ENCODE measurements around the gene HMG20A. TPM values are rescaled to one million over a fixed set of nuclear protein-coding genes. Genes with fewer than 3 reads are reported as not detected.
A peak's percentile ranks its signal among the peaks of the same experiment; 100 is the strongest.

HMG20A gene
- polyA plus RNA-seq, 1 donor from 2014 or later: 34.2 TPM

DNA sequence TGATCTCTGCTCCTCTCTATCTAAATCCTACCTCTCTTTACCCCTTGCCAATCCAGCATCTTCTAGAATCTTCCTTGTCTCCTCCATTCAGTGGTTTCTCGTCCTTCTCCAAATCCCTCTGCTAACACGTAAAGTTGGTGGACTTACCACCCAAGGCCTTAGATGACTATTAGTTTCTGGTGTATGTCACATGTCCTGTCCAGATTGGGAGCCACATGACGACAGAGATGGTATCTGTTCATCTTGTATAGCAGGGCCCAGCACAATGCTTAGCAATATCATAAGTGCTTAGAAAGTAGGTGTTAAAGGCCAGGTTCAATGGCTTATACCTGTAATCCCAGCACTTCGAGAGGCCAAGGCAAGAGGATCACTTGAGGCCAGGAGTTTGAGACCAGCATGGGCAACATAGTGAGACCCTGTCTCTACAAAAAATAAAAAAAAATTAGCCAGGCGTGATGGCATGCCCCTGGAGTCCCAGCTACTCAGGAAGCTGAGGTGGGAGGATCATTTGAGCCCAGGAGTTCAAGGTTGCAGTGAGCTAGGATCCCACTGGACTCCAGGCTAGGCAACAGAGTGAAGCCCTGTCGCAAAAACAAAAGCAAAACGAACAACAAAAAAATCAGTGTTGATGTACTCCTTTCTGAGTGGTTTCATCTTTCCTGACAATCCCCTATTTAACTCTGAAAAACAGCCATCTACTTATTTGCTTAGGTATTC lies 81.8 kb downstream of the HMG20A start:
- no peak overlapping the region for H3K27ac Mint-ChIP-seq
- H3K36me3 Mint-ChIP-seq: peaks cover 2% of the 10 kb centered on the region

DNA sequence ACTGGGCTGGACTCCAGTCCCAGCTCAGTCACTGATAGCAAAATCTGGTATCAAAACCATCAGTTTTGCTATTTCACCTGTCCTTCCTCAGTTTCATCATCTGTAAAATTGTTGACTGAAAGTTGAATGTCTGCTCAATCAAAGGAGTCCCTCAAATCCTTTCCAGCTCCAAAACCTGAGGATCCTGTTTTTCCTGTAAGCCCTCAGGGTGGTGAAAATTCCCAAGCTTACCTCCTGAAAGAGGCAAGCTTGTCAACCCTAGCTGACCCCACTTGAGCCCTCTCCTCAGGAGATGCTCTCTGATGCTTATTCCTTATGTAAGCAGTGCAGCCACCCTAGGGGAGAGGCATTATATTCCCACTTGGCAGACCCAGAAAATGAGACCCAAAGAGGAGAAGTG lies 82.6 kb downstream of the HMG20A start:
- Mint-ChIP-seq H3K27ac (no peak overlapping the region), H3K9me3 (no peaks in the 10 kb centered on the region), H3K27me3 (no peaks in the 10 kb centered on the region), H3K4me3 (no peak overlapping the region), H3K4me1 (peaks cover 7 to 13% (median 11%) of the 10 kb centered on the region in 3 donors), H3K36me3 (peaks cover 2% of the 10 kb centered on the region)

More for the DNA sequence above, 81.8 kb downstream of the HMG20A start:
- H3K4me3 Mint-ChIP-seq: no peak overlapping the region
- H3K9me3 Mint-ChIP-seq: no peaks in the 10 kb centered on the region
- H3K27me3 Mint-ChIP-seq: no peaks in the 10 kb centered on the region
- H3K4me1 Mint-ChIP-seq: peaks cover 5 to 7% (median 7%) of the 10 kb centered on the region in 3 donors

DNA sequence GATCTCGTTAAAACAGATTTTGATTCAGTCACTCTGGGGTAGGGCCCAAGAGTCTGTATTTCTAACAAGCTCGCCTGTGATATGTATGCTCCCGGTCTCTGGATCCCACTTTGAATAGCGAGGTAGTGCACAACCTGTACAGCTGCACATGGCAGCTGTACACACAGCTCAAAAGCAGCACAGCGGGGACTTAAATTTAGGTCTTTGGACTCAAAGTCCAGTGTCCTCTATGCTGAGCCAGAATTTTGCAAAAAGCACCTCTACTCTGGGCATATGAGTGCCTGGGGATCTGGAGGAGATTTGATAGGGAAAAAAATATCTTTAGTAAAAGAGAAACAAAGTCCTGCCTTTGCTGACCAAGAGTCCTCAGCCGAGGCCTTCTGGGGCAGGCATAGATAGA lies 83.1 kb downstream of the HMG20A start:
- peaks cover 2% of the 10 kb centered on the region for H3K36me3 Mint-ChIP-seq
- H3K4me3 Mint-ChIP-seq: no peak overlapping the region
- H3K27ac Mint-ChIP-seq: no peak overlapping the region
- H3K9me3 Mint-ChIP-seq: no peaks in the 10 kb centered on the region
- H3K27me3 Mint-ChIP-seq: no peaks in the 10 kb centered on the region
- H3K4me1 Mint-ChIP-seq: peaks cover 12 to 16% (median 14%) of the 10 kb centered on the region in 3 donors

DNA sequence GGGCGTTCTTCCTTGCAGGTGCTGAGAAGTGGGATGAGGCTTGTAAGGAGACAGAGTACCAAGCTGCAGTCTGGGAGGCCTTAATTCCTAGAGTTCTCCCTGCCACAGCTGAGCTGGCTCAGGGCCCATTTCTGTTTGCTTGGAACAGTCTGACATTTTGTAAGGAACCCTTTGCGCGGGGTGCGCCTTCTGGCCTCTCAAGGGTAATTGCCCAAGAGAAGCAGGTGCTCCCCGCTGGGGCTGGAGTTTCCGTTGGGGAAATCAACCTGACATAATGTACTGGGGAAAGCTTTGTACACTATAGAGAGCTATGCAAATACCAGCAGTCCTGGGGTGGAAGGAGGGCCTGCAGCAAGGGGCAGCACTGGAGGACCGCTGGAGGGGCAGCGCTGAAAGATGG lies 83.6 kb downstream of the HMG20A start:
- H3K4me3 Mint-ChIP-seq: peak overlapping the region in 1 of 4 donors; percentile 29
- H3K27me3 Mint-ChIP-seq: peaks cover 2% of the 10 kb centered on the region
- H3K4me1 Mint-ChIP-seq: peaks cover 17 to 20% (median 17%) of the 10 kb centered on the region in 3 donors
- H3K27ac Mint-ChIP-seq: no peak overlapping the region
- no peaks in the 10 kb centered on the region for H3K9me3 Mint-ChIP-seq
- peaks cover 2% of the 10 kb centered on the region for H3K36me3 Mint-ChIP-seq

DNA sequence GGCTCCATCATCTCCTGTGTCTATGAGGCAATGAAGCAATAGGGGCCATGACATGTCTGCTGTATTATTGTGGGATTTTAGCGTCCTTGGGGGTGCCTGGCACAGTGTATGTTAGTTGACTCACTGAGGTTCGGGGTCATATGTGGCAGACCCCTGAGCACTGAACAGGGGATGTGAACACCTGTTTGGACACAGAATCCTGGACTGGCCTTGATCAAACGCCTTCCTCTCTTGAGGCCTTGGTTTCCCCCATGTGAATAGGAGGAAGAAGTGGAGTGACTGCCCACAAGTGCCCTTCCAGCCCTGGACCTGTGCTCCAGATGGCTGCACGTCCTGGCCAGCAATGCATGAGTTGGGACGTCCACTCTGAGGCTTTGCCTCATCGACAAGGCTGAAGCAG lies 84.2 kb downstream of the HMG20A start:
- Mint-ChIP-seq H3K9me3 (no peaks in the 10 kb centered on the region), H3K36me3 (no peaks in the 10 kb centered on the region), H3K4me1 (peaks cover 15 to 20% (median 18%) of the 10 kb centered on the region in 3 donors), H3K27me3 (peaks cover 2% of the 10 kb centered on the region), H3K4me3 (no peak overlapping the region), H3K27ac (peak overlapping the region in 1 of 3 donors; percentile 71)

DNA sequence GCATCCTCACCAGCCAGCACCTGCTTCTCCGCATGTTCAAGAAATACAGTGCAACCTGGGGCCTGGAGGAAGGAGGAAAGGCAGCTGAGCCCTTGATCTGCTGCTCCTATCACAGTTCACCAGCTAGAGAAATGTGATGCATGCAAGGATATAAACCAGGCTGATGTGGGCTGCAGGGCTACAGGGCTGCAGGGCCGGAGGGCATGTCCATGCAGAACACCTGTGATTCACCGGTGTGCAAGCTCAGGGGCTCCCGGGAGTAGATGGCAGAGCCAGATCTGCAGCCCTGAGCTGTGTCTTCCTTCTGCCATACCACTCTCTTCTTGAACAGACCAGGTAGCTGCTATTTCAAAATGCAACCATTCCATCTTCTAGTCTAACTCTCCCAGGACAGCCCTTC lies 84.9 kb downstream of the HMG20A start:
- no peaks in the 10 kb centered on the region for H3K9me3 Mint-ChIP-seq
- H3K27me3 Mint-ChIP-seq: peaks cover 2% of the 10 kb centered on the region
- no peak overlapping the region for H3K27ac Mint-ChIP-seq
- H3K36me3 Mint-ChIP-seq: no peaks in the 10 kb centered on the region
- no peak overlapping the region for H3K4me3 Mint-ChIP-seq
- H3K4me1 Mint-ChIP-seq: peaks cover 15 to 20% (median 18%) of the 10 kb centered on the region in 3 donors

DNA sequence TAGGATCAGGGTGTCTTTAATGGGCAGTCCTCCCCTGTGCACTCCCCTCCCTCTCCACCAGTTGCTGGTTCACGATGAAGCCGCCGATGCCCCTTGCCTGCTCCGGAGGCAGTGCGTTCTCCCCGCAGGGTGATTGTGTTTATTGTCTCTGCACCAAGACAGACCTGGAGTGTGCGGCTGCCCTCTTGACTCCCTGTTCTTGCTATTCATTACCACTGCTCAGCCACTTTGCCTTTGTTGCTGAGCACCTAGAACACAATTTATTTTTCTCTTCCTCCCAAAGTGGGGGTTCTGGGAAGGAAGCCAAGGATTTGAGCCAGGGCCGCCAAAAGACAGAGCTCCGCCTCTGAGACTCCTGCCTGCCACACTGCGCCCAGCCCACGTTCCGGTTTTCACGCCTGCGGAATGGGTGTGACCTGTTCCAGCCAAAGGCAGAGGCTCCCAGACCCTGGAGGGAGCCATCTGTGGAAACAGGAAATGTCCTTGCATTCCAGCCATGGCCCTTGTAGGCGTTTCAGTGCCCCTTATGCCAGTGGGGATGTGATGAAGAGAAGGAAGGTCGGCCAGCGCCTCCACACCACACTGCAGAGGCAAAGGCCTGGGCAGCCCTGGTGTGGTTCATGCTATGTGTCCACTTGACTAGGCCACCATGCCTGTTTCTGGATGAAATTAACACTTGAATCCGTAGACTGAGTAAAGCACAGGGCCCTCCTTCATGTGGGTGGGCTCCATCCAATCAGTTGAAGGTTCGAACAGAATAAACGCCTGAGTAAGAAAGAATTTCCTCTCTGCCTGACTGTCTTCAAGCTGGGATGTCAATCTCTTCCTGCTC lies 85.8 kb downstream of the HMG20A start:
- Mint-ChIP-seq H3K4me3 (no peak overlapping the region), H3K36me3 (no peaks in the 10 kb centered on the region), H3K4me1 (peaks cover 15 to 20% (median 18%) of the 10 kb centered on the region in 3 donors), H3K27ac (no peak overlapping the region), H3K27me3 (peaks cover 2% of the 10 kb centered on the region), H3K9me3 (peaks cover 0 to under 1% (median 0%) of the 10 kb centered on the region in 3 donors)

DNA sequence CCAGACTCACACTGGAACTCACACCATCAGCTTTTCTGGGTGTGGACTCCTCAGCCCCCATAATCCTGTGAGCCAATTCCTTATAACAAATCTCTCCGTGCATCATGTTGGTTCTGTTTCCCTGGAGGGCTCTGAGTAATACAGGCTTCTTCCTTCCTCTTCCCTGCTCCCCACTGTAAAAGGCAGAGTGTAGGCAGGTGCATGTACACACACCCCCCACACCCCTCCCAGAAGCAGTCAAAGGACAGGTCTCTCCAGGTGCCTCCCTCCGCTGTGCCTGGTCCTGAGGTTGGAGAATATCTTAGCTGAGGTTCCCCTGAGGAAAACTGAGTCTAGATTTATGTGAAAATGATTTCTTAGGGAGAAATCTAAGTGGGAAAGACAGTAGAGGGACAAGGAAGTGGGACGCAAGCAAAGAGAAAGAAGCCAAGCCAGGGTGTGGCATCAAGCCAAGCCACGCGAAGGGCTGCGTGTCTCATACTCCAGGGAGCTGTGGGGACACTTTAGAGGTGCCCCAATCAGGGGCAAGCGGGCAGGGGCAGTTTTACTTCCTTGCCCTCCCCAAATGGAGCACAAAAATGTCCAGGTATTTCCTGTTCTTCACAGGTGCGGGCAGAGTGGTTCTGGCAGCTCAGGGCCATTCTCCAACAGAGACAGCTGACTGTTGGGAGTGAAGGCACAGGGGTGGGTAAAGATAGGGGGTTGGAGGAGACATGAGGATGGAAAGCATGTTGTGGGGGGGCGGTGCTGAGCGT lies 86.6 kb downstream of the HMG20A start:
- peak overlapping the region in 1 of 4 donors; percentile 72 for H3K4me3 Mint-ChIP-seq
- H3K27ac Mint-ChIP-seq: no peak overlapping the region
- H3K4me1 Mint-ChIP-seq: peaks cover 15 to 20% (median 18%) of the 10 kb centered on the region in 3 donors
- peaks cover 0 to 6% (median 0%) of the 10 kb centered on the region in 3 donors for H3K9me3 Mint-ChIP-seq
- H3K36me3 Mint-ChIP-seq: no peaks in the 10 kb centered on the region
- peaks cover 2% of the 10 kb centered on the region for H3K27me3 Mint-ChIP-seq

DNA sequence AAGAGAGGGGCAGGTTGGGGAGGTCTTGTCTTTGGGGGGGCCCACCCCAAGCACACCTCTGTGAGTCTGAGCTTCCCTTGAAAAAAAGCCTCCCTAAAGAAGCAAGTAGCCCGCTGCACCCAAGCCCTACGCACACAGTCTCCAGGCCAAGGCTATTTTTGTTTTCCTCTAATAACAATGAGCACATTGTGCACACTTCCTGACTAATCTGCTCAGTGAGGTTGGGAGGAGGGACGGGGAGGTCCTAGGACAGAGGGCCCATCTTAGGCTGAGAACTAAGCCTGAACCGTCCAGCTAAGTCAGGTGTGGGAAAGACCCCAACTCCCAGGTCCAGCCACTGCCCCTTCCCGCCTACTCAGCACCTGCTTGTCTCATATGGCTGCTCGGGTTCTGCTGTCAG lies 87.2 kb downstream of the HMG20A start:
- peaks cover 0 to 6% (median 0%) of the 10 kb centered on the region in 3 donors for H3K9me3 Mint-ChIP-seq
- H3K36me3 Mint-ChIP-seq: no peaks in the 10 kb centered on the region
- peaks cover 2% of the 10 kb centered on the region for H3K27me3 Mint-ChIP-seq
- H3K4me3 Mint-ChIP-seq: no peak overlapping the region
- peaks cover 15 to 20% (median 18%) of the 10 kb centered on the region in 3 donors for H3K4me1 Mint-ChIP-seq
- no peak overlapping the region for H3K27ac Mint-ChIP-seq

DNA sequence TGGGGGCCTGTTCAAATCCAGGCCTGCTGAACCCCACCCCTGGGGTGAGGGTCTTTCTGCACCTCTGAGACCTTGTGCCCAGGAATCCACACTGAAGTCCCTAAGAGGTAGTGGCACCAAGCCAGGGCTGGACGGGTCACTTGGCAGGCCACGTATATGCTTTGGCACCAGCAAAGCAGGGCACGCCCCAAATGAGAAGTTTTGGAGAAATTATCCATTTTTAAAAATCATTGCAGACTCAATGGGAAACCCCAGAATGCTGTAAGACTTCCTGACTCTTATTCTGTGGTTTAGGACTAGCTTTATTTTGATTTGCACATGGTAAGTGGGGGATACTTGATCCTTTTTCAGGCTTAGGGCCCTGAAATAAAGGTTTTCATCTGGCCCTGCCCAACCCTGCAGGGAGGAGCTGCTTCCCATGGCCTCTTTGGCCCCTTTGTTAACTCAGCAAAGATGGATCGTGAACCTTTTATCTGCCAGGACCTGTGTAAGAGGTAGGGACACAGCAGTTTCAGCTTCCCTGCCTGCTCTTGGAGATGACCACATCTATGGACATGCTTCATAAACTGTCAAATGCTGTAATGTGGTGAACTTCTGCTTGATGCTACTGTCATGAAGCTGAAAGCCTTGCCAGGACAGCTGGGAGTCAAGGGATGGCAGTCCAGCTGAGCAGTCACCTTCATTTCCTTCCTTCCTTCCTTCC lies 88.0 kb downstream of the HMG20A start:
- Mint-ChIP-seq H3K4me1 (peaks cover 15 to 20% (median 18%) of the 10 kb centered on the region in 3 donors), H3K27me3 (peaks cover 2% of the 10 kb centered on the region), H3K4me3 (peak overlapping the region in 1 of 4 donors; percentile 81), H3K27ac (peak overlapping the region in 1 of 3 donors; percentile 3), H3K36me3 (no peaks in the 10 kb centered on the region), H3K9me3 (peaks cover 0 to 6% (median 2%) of the 10 kb centered on the region in 3 donors)

DNA sequence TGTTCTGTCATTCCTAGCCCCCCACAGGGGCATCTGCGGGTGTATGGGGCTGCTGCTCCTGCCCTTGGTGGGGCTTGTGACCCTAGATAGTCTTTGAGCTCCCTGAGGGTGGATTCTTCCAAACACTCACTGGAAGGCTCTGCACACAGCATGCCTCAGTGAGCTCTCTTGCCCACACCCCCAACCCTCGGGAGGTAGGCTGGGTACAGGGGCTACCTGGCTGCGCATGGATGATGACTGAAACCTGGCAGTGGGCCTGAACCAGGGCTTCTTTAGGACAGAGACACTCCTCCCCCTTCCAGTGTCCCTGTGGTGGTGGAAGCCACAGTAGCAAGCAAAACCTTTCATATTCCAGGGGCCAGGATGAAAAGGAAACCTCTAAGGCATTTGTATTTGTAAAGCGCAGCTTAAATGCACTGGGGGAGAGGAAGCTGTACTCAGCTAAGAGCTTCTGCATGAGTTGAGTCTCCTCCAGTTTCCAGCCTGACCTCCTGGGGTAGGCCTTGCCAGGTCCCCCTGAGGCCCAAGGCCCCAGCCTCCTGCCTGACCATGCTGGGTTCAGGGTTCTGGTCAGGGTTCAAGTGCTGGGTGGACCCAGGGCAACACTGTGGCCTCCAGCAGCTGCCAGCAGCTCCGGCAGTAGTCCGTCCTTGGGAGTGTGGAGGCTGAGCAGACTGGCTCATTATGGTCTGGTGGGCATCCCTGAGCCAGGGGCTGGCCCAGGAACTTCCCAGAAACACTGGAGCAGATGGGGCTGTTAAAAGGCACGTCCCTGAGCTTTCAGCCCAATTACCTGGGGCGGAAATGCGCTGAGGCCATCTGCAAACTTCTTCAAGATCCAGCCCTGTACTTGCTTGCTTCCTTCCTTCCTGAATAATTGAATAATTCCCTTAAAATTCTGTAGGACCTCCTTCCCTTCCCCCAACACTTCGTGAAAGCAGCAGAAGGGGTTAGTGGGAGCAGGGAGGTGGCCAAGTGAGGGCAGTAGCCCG lies 89.7 kb downstream of the HMG20A start:
- Mint-ChIP-seq H3K36me3 (no peaks in the 10 kb centered on the region), H3K4me1 (peaks cover 10 to 20% (median 18%) of the 10 kb centered on the region in 3 donors), H3K27me3 (peaks cover 2% of the 10 kb centered on the region), H3K9me3 (peaks cover 0 to 6% (median 2%) of the 10 kb centered on the region in 3 donors), H3K4me3 (no peak overlapping the region), H3K27ac (peak overlapping the region in 1 of 3 donors; percentile 17)

DNA sequence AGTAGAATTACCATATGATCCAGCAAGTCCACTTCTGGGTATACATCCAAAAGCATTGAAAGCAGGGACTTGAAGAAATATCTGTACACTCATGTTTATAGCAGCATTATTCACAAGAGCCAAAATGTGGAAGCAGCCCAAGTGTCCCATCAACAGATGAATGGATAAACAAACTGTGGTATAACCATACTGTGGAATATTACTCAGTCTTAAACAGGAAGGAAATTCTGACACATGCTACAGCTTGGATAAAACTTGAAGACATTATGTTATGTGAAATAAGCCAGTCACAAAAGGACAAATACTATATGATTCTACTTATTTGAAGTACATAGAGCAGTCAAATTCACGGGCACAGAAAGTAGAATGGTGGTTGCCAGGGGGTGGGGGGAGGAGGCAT lies 91.2 kb downstream of the HMG20A start:
- Mint-ChIP-seq H3K27me3 (peaks cover 2% of the 10 kb centered on the region), H3K27ac (no peak overlapping the region), H3K36me3 (no peaks in the 10 kb centered on the region), H3K4me1 (peaks cover 10 to 20% (median 18%) of the 10 kb centered on the region in 3 donors), H3K9me3 (peaks cover 0 to 6% (median 2%) of the 10 kb centered on the region in 3 donors), H3K4me3 (no peak overlapping the region)

DNA sequence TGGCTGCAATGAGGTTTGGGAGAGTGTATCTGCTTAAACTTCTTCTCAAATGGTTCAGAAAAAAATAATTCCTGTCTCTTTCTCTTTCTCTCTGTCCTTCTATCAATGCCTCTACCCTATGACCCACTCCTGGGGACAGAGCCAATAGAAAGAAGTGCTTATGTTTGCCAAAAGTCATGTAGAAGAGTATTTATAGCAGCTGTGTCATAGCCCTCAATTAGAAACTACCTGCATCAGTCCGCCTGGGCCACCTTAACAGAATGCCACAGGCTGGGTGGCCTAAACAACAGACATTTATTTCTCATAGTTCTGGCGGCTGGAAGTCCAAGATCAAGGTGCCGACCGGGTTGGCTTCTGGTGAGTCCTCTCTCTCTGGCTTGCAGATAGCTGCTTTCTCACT lies 92.5 kb downstream of the HMG20A start:
- Mint-ChIP-seq H3K4me1 (peaks cover 6 to 11% (median 10%) of the 10 kb centered on the region in 3 donors), H3K36me3 (peaks cover 3% of the 10 kb centered on the region), H3K27ac (no peak overlapping the region), H3K27me3 (peaks cover 2% of the 10 kb centered on the region), H3K9me3 (peaks cover 0 to 6% (median 2%) of the 10 kb centered on the region in 3 donors), H3K4me3 (no peak overlapping the region)

All from IgD-negative memory B cell (primary cell).